ENCODE results near the gene CFHR3.

- TF ChIP-seq, protein P1, sequence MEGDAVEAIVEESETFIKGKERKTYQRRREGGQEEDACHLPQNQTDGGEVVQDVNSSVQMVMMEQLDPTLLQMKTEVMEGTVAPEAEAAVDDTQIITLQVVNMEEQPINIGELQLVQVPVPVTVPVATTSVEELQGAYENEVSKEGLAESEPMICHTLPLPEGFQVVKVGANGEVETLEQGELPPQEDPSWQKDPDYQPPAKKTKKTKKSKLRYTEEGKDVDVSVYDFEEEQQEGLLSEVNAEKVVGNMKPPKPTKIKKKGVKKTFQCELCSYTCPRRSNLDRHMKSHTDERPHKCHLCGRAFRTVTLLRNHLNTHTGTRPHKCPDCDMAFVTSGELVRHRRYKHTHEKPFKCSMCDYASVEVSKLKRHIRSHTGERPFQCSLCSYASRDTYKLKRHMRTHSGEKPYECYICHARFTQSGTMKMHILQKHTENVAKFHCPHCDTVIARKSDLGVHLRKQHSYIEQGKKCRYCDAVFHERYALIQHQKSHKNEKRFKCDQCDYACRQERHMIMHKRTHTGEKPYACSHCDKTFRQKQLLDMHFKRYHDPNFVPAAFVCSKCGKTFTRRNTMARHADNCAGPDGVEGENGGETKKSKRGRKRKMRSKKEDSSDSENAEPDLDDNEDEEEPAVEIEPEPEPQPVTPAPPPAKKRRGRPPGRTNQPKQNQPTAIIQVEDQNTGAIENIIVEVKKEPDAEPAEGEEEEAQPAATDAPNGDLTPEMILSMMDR (IDR thresholded peaks at IDR 0.05): no peak
- TF ChIP-seq POLR2A (IDR thresholded peaks at IDR 0.05): no peak
These were observed 35.9 kb upstream of the CFHR3 start for GRCh38 chr1:196738730-196739129.

All from breast epithelium (tissue), 3 donors.